PFSK-1 (cell line): Measurements from ENCODE around the gene AURKA.

Experiments used
- FOXP2 ChIP-seq: optimal IDR thresholded peaks from 2 replicates; pipeline ENCODE3; 2011; ENCODE audit warnings: borderline replicate concordance, control low read depth, inconsistent platforms; ENCODE audit not compliant: insufficient read depth; ENCODE audit errors: extremely low read length, extremely low read depth
- POLR2AphosphoS5 ChIP-seq: IDR thresholded peaks from 2 replicates; pipeline ENCODE4 v1.6.1; 2012; ENCODE audit warnings: low read depth, mild to moderate bottlenecking, control low read depth, low read length, moderate library complexity
- SIN3A ChIP-seq: IDR thresholded peaks from 2 replicates; pipeline ENCODE4 v1.6.1; 2012; ENCODE audit warnings: mild to moderate bottlenecking, low read length, moderate library complexity, borderline replicate concordance; ENCODE audit not compliant: insufficient read depth
- TAF1 ChIP-seq: IDR thresholded peaks from 2 replicates; pipeline ENCODE4 v1.6.1; 2012; ENCODE audit warnings: low read length, control low read depth, borderline replicate concordance; ENCODE audit not compliant: insufficient read depth
- TF ChIP-seq, protein P1 (sequence below), 2 experiments: IDR thresholded peaks; 2 replicates each; pipeline versions ENCODE4 v1.6.1 to v1.8.0; 2011 to 2012; ENCODE audit warnings: low read depth in 2 of 2, low read length in 2 of 2, control low read depth in 1 of 2, inconsistent platforms in 1 of 2, mild to moderate bottlenecking in 1 of 2, moderate library complexity in 1 of 2; ENCODE audit not compliant: insufficient read depth in 1 of 2

Gene AURKA

DNA sequence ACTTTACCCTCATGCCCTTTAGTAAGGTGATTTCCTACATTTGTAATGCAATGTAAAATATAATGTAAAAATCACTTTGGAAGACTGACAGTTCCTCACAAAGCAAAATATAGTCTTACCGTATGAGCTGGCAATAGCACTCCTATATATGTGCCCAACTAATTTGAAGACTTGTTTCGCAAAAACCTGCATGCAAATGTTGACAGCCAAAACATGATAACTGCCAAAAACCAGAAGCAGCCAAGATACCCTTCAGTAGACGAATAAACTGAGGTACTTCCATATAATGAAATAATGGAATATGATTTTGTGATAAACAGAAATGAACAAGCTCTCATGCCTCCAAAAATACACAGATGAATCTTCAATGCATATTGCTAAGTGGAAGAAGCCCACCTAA is 13.6 kb downstream of the AURKA start:
- no peak for TF ChIP-seq POLR2AphosphoS5

DNA sequence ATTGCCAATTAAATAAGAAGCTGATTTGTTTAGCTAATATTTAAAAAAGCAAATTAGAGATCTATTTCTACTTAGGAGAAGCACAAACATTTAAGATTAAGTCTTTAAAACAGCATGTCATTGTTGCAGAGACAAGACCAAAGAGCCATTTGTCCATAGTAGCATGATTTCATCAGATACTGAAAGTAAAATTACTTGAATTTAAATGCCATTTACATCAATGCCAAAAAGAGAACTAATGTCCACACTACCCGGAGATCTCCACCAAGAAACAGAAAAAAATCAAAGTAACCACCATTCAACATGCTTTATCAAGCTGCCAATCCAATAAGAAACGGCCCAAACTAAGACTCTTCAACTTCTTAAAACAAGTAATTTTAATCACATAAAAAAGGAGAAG is 15.7 kb downstream of the AURKA start:
- TF ChIP-seq FOXP2 (no peak), TAF1 (no peak), SIN3A (no peak), POLR2AphosphoS5 (no peak)
- TF ChIP-seq, protein P1, sequence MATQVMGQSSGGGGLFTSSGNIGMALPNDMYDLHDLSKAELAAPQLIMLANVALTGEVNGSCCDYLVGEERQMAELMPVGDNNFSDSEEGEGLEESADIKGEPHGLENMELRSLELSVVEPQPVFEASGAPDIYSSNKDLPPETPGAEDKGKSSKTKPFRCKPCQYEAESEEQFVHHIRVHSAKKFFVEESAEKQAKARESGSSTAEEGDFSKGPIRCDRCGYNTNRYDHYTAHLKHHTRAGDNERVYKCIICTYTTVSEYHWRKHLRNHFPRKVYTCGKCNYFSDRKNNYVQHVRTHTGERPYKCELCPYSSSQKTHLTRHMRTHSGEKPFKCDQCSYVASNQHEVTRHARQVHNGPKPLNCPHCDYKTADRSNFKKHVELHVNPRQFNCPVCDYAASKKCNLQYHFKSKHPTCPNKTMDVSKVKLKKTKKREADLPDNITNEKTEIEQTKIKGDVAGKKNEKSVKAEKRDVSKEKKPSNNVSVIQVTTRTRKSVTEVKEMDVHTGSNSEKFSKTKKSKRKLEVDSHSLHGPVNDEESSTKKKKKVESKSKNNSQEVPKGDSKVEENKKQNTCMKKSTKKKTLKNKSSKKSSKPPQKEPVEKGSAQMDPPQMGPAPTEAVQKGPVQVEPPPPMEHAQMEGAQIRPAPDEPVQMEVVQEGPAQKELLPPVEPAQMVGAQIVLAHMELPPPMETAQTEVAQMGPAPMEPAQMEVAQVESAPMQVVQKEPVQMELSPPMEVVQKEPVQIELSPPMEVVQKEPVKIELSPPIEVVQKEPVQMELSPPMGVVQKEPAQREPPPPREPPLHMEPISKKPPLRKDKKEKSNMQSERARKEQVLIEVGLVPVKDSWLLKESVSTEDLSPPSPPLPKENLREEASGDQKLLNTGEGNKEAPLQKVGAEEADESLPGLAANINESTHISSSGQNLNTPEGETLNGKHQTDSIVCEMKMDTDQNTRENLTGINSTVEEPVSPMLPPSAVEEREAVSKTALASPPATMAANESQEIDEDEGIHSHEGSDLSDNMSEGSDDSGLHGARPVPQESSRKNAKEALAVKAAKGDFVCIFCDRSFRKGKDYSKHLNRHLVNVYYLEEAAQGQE (IDR thresholded peaks at IDR 0.05; ENCODE audit: insufficient read depth in 1 of 2, low read depth in 2 of 2, low read length in 2 of 2) = no peak

DNA sequence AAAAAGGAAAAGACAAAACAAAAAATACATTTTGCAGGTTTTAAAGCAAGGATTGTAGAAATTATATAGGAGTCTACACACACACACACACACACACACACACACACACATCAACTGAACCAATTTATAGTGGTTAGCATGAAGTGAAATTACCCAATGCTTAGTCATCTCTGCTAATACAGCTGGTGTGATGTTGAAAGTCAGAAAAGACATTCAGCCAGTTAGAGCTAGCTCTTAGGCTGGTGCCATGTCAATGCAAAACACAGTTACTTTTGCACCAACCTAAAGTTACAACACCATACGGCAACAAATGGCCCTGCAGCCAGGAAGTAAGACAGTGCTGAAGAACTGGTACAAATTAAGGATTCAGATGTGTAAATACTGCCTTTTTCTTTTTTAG is 18.1 kb downstream of the AURKA start:
- no peak for TF ChIP-seq TAF1
- no peak for TF ChIP-seq POLR2AphosphoS5
- no peak for TF ChIP-seq SIN3A
- TF ChIP-seq FOXP2 = no peak
- TF ChIP-seq, protein P1 (IDR thresholded peaks at IDR 0.05; ENCODE audit: insufficient read depth in 1 of 2, low read depth in 2 of 2, low read length in 2 of 2) = no peak

DNA sequence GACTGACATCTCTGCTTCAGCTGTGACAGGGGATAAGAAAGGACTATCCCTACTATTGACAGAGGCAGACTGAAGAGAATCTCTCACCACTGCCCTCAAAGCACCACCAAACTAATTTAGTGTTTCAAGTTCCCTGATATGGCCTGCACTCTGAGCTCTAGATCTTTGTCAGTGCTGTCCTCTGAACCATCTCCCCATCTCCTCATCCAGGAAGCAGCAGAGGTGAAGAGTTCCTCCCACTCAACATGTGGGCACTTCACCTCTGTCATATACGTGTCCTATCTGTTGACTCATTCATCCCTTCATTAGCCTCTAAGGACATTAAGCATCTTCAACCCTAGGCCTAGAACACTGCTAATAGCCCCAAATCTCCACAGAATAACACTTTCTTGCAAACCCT is 19.2 kb downstream of the AURKA start:
- TF ChIP-seq, protein P1 (IDR thresholded peaks at IDR 0.05; ENCODE audit: insufficient read depth in 1 of 2, low read depth in 2 of 2, low read length in 2 of 2) = no peak
- TF ChIP-seq SIN3A = no peak
- no peak for TF ChIP-seq TAF1
- TF ChIP-seq POLR2AphosphoS5 = no peak
- no peak for TF ChIP-seq FOXP2

DNA sequence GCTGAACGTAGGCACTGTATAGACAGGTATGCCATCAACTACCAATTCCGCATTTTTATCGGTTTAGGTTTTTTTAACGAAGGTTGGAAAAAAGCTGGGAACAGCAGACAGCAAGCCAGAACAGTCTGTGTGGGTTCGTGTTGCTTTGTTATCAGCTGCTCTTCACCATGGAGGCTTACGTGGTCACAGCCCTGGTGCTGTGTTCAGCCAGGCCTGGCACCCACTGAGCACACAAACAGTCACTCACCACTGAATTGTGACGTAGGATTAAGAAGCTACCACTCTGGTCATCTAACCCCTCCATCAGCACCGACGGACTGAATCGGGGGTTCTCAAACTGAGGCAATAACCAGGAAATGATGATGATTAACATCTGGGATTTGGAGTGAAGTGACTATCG is 20.0 kb downstream of the AURKA start:
- no peak for TF ChIP-seq TAF1
- TF ChIP-seq, protein P1 (IDR thresholded peaks at IDR 0.05; ENCODE audit: insufficient read depth in 1 of 2, low read depth in 2 of 2, low read length in 2 of 2) = no peak
- no peak for TF ChIP-seq FOXP2
- TF ChIP-seq SIN3A = no peak
- TF ChIP-seq POLR2AphosphoS5 = no peak

DNA sequence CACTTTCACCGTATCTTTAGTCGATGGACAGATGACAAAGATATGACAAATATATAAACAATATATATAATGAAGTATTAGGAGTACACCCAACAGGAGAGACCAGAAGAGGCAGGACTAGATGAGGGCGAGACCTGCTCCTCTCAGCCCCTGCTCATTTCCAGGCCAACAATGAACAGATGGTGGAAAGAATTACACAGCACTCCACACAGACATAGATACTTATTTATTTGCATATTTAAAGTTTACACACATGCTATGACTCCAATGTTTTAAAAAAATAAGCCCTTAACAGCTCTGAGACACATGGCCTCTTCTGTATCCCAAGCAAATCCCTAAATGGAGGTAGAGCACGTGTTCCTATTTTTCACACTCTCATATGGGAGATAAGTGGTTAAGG is 22.8 kb downstream of the AURKA start:
- TF ChIP-seq TAF1 (no peak), FOXP2 (no peak), POLR2AphosphoS5 (no peak), SIN3A (no peak)
- TF ChIP-seq, protein P1 (IDR thresholded peaks at IDR 0.05; ENCODE audit: insufficient read depth in 1 of 2, low read depth in 2 of 2, low read length in 2 of 2) = no peak
